Measurements from ENCODE around the gene PTPRR. TPM values are rescaled to one million over a fixed set of nuclear protein-coding genes. Genes with fewer than 3 reads are reported as not detected.
A peak's percentile ranks its signal among the peaks of the same experiment; 100 is the strongest.

PTPRR gene
- total and polyA plus RNA-seq, 4 donors = 6.2 to 32.7 (median 17.5) TPM

- Histone ChIP-seq H3K27me3 (ENCODE audit: control insufficient read depth, insufficient read depth, low read length) (no peaks in the 10 kb centered on the region), H3K36me3 (ENCODE audit: control insufficient read depth, insufficient read depth, low read length) (no peaks in the 10 kb centered on the region), H3K27ac (ENCODE audit: low read depth, low read length) (no peak overlapping the region), H3K4me3 (ENCODE audit: low read depth, low read length) (no peak overlapping the region), H3K4me1 (ENCODE audit: control insufficient read depth, insufficient read depth, low read length) (no peaks in the 10 kb centered on the region), H3K9me3 (ENCODE audit: control insufficient read depth, insufficient read depth, low read length) (no peaks in the 10 kb centered on the region)
- no peak for DNase-seq (ENCODE audit: low read depth in 4 of 6, low spot score in 6 of 6)
- WGBS (ENCODE audit: insufficient coverage) = no CpG with 5 or more reads among the region's 2 CpGs
Observed at GRCh38 chr12:70762000-70762399, 158.5 kb downstream of the PTPRR start.

- WGBS (ENCODE audit: insufficient coverage) = 100% methylated on average over 2 of the region's 12 CpGs
- H3K4me3 ChIP-seq (ENCODE audit: low read depth, low read length) = no peak overlapping the region
- no peaks in the 10 kb centered on the region for H3K9me3 ChIP-seq (ENCODE audit: control insufficient read depth, insufficient read depth, low read length)
- H3K27ac ChIP-seq (ENCODE audit: low read depth, low read length) = no peak overlapping the region
- no peaks in the 10 kb centered on the region for H3K36me3 ChIP-seq (ENCODE audit: control insufficient read depth, insufficient read depth, low read length)
- no peaks in the 10 kb centered on the region for H3K4me1 ChIP-seq (ENCODE audit: control insufficient read depth, insufficient read depth, low read length)
- no peak for DNase-seq (ENCODE audit: low read depth in 4 of 6, low spot score in 6 of 6)
- H3K27me3 ChIP-seq (ENCODE audit: control insufficient read depth, insufficient read depth, low read length) = no peaks in the 10 kb centered on the region
Observed at GRCh38 chr12:70759161-70759918, 161.2 kb downstream of the PTPRR start.

GRCh38 chr12:70758494-70758845 lies 162.1 kb downstream of the PTPRR start:
- Histone ChIP-seq H3K36me3 (ENCODE audit: control insufficient read depth, insufficient read depth, low read length) (no peaks in the 10 kb centered on the region), H3K4me3 (ENCODE audit: low read depth, low read length) (no peak overlapping the region), H3K27ac (ENCODE audit: low read depth, low read length) (no peak overlapping the region), H3K27me3 (ENCODE audit: control insufficient read depth, insufficient read depth, low read length) (no peaks in the 10 kb centered on the region), H3K4me1 (ENCODE audit: control insufficient read depth, insufficient read depth, low read length) (no peaks in the 10 kb centered on the region), H3K9me3 (ENCODE audit: control insufficient read depth, insufficient read depth, low read length) (no peaks in the 10 kb centered on the region)
- no peak for DNase-seq (ENCODE audit: low read depth in 4 of 6, low spot score in 6 of 6)
- no CpG with 5 or more reads among the region's 5 CpGs for WGBS (ENCODE audit: insufficient coverage)

GRCh38 chr12:70757830-70758493 lies 162.6 kb downstream of the PTPRR start:
- 44% methylated on average over 1 of the region's 1 CpG for WGBS (ENCODE audit: insufficient coverage)
- H3K36me3 ChIP-seq (ENCODE audit: control insufficient read depth, insufficient read depth, low read length) = no peaks in the 10 kb centered on the region
- H3K4me3 ChIP-seq (ENCODE audit: low read depth, low read length) = no peak overlapping the region
- H3K27ac ChIP-seq (ENCODE audit: low read depth, low read length) = no peak overlapping the region
- no peak for DNase-seq (ENCODE audit: low read depth in 4 of 6, low spot score in 6 of 6)
- H3K9me3 ChIP-seq (ENCODE audit: control insufficient read depth, insufficient read depth, low read length) = no peaks in the 10 kb centered on the region
- no peaks in the 10 kb centered on the region for H3K4me1 ChIP-seq (ENCODE audit: control insufficient read depth, insufficient read depth, low read length)
- no peaks in the 10 kb centered on the region for H3K27me3 ChIP-seq (ENCODE audit: control insufficient read depth, insufficient read depth, low read length)

- Histone ChIP-seq H3K27me3 (ENCODE audit: control insufficient read depth, insufficient read depth, low read length) (no peaks in the 10 kb centered on the region), H3K4me3 (ENCODE audit: low read depth, low read length) (no peak overlapping the region), H3K27ac (ENCODE audit: low read depth, low read length) (no peak overlapping the region), H3K4me1 (ENCODE audit: control insufficient read depth, insufficient read depth, low read length) (no peaks in the 10 kb centered on the region), H3K36me3 (ENCODE audit: control insufficient read depth, insufficient read depth, low read length) (no peaks in the 10 kb centered on the region), H3K9me3 (ENCODE audit: control insufficient read depth, insufficient read depth, low read length) (no peaks in the 10 kb centered on the region)
- DNase-seq (ENCODE audit: low read depth in 4 of 6, low spot score in 6 of 6) = peak in 1 of 6 donors; percentile 24
- no CpG with 5 or more reads among the region's 2 CpGs for WGBS (ENCODE audit: insufficient coverage)
Observed at GRCh38 chr12:70756791-70757190, 163.7 kb downstream of the PTPRR start.

- WGBS (ENCODE audit: insufficient coverage) = no CpG with 5 or more reads among the region's 2 CpGs
- no peak overlapping the region for H3K27ac ChIP-seq (ENCODE audit: low read depth, low read length)
- no peaks in the 10 kb centered on the region for H3K27me3 ChIP-seq (ENCODE audit: control insufficient read depth, insufficient read depth, low read length)
Observed at GRCh38 chr12:70756118-70756517, 164.4 kb downstream of the PTPRR start.

GRCh38 chr12:70754330-70754741 lies 166.2 kb downstream of the PTPRR start:
- H3K36me3 ChIP-seq (ENCODE audit: control insufficient read depth, insufficient read depth, low read length) = no peaks in the 10 kb centered on the region
- no peaks in the 10 kb centered on the region for H3K9me3 ChIP-seq (ENCODE audit: control insufficient read depth, insufficient read depth, low read length)
- no peak overlapping the region for H3K4me3 ChIP-seq (ENCODE audit: low read depth, low read length)
- no peaks in the 10 kb centered on the region for H3K27me3 ChIP-seq (ENCODE audit: control insufficient read depth, insufficient read depth, low read length)
- DNase-seq (ENCODE audit: low read depth in 4 of 6, low spot score in 6 of 6) = no peak
- H3K4me1 ChIP-seq (ENCODE audit: control insufficient read depth, insufficient read depth, low read length) = no peaks in the 10 kb centered on the region
- no peak overlapping the region for H3K27ac ChIP-seq (ENCODE audit: low read depth, low read length)
- WGBS (ENCODE audit: insufficient coverage) = 76% methylated on average over 2 of the region's 6 CpGs

More at GRCh38 chr12:70756118-70756517, 164.4 kb downstream of the PTPRR start:
- no peak for DNase-seq (ENCODE audit: low read depth in 4 of 6, low spot score in 6 of 6)
- Histone ChIP-seq H3K36me3 (ENCODE audit: control insufficient read depth, insufficient read depth, low read length) (no peaks in the 10 kb centered on the region), H3K9me3 (ENCODE audit: control insufficient read depth, insufficient read depth, low read length) (no peaks in the 10 kb centered on the region), H3K4me1 (ENCODE audit: control insufficient read depth, insufficient read depth, low read length) (no peaks in the 10 kb centered on the region), H3K4me3 (ENCODE audit: low read depth, low read length) (no peak overlapping the region)

GRCh38 chr12:70752327-70752726 lies 168.2 kb downstream of the PTPRR start:
- no peaks in the 10 kb centered on the region for H3K9me3 ChIP-seq (ENCODE audit: control insufficient read depth, insufficient read depth, low read length)
- H3K27me3 ChIP-seq (ENCODE audit: control insufficient read depth, insufficient read depth, low read length) = no peaks in the 10 kb centered on the region
- no peak overlapping the region for H3K27ac ChIP-seq (ENCODE audit: low read depth, low read length)
- 60% methylated on average over 1 of the region's 3 CpGs for WGBS (ENCODE audit: insufficient coverage)
- no peaks in the 10 kb centered on the region for H3K36me3 ChIP-seq (ENCODE audit: control insufficient read depth, insufficient read depth, low read length)
- H3K4me3 ChIP-seq (ENCODE audit: low read depth, low read length) = no peak overlapping the region
- DNase-seq (ENCODE audit: low read depth in 4 of 6, low spot score in 6 of 6) = no peak
- no peaks in the 10 kb centered on the region for H3K4me1 ChIP-seq (ENCODE audit: control insufficient read depth, insufficient read depth, low read length)

GRCh38 chr12:70749931-70750330 lies 170.6 kb downstream of the PTPRR start:
- WGBS (ENCODE audit: insufficient coverage) = no CpG with 5 or more reads among the region's 2 CpGs
- H3K4me1 ChIP-seq (ENCODE audit: control insufficient read depth, insufficient read depth, low read length) = no peaks in the 10 kb centered on the region
- peak in 1 of 6 donors; percentile 62 for DNase-seq (ENCODE audit: low read depth in 4 of 6, low spot score in 6 of 6)

GRCh38 chr12:70748809-70749208 lies 171.7 kb downstream of the PTPRR start:
- WGBS (ENCODE audit: insufficient coverage) = no CpG with 5 or more reads among the region's 1 CpG
- Histone ChIP-seq H3K36me3 (ENCODE audit: control insufficient read depth, insufficient read depth, low read length) (no peaks in the 10 kb centered on the region), H3K9me3 (ENCODE audit: control insufficient read depth, insufficient read depth, low read length) (no peaks in the 10 kb centered on the region), H3K27me3 (ENCODE audit: control insufficient read depth, insufficient read depth, low read length) (no peaks in the 10 kb centered on the region), H3K4me3 (ENCODE audit: low read depth, low read length) (no peak overlapping the region), H3K27ac (ENCODE audit: low read depth, low read length) (no peak overlapping the region), H3K4me1 (ENCODE audit: control insufficient read depth, insufficient read depth, low read length) (no peaks in the 10 kb centered on the region)
- DNase-seq (ENCODE audit: low read depth in 4 of 6, low spot score in 6 of 6) = no peak

More at GRCh38 chr12:70749931-70750330, 170.6 kb downstream of the PTPRR start:
- Histone ChIP-seq H3K27me3 (ENCODE audit: control insufficient read depth, insufficient read depth, low read length) (no peaks in the 10 kb centered on the region), H3K36me3 (ENCODE audit: control insufficient read depth, insufficient read depth, low read length) (no peaks in the 10 kb centered on the region), H3K4me3 (ENCODE audit: low read depth, low read length) (no peak overlapping the region), H3K9me3 (ENCODE audit: control insufficient read depth, insufficient read depth, low read length) (no peaks in the 10 kb centered on the region), H3K27ac (ENCODE audit: low read depth, low read length) (no peak overlapping the region)
